GM12864 (cell line): Measurements from ENCODE around the gene MIPOL1.

Experiments
- DNase-seq: peaks from one replicate; pipeline ENCODE4 v3.0.0-alpha.2; 2011; ENCODE audit warnings: low read depth
- H3K4me3 ChIP-seq: 2 replicates; pipeline ENCODE4 v1.5.1; 2011; ENCODE audit warnings: mild to moderate bottlenecking, low read depth, low read length, control low read depth
- TF ChIP-seq, protein P1 (sequence below): IDR thresholded peaks from 2 replicates; pipeline ENCODE4 v1.5.1; 2011; ENCODE audit warnings: low read depth, mild to moderate bottlenecking, moderate library complexity, low read length, control low read depth, inconsistent platforms; ENCODE audit errors: missing control alignments

The MIPOL1 gene

DNA sequence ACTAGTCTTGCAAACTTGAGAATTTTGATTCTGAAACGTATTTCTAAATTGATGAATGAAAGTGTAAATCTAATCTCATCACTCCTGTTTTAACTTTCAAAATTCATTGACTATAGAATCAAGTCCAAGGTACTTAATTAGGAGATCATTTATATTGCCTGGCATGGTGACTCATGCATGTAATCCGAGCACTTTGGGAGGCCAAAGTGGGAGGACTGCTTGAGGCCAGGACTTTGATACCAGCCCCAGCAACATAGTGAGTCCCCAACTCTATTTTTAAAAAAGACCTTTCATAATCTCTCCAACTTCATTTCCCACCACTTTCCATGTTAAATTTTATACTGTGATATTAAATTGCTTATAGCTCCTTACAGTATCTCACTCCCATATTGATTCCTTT is 3.0 kb upstream of the MIPOL1 start:
- TF ChIP-seq, protein P1, sequence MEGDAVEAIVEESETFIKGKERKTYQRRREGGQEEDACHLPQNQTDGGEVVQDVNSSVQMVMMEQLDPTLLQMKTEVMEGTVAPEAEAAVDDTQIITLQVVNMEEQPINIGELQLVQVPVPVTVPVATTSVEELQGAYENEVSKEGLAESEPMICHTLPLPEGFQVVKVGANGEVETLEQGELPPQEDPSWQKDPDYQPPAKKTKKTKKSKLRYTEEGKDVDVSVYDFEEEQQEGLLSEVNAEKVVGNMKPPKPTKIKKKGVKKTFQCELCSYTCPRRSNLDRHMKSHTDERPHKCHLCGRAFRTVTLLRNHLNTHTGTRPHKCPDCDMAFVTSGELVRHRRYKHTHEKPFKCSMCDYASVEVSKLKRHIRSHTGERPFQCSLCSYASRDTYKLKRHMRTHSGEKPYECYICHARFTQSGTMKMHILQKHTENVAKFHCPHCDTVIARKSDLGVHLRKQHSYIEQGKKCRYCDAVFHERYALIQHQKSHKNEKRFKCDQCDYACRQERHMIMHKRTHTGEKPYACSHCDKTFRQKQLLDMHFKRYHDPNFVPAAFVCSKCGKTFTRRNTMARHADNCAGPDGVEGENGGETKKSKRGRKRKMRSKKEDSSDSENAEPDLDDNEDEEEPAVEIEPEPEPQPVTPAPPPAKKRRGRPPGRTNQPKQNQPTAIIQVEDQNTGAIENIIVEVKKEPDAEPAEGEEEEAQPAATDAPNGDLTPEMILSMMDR, result no peak
- no peak overlapping the region for H3K4me3 ChIP-seq
- no peak for DNase-seq

GRCh38 chr14:37195327-37195726 is 2.4 kb upstream of the MIPOL1 start:
- TF ChIP-seq, protein P1, result no peak

GRCh38 chr14:37196604-37197420 is 925 bp upstream of the MIPOL1 start:
- H3K4me3 ChIP-seq, result no peak overlapping the region
- no peak for DNase-seq
- TF ChIP-seq, protein P1, result no peak

More at GRCh38 chr14:37195327-37195726, 2.4 kb upstream of the MIPOL1 start:
- H3K4me3 ChIP-seq, result no peak overlapping the region
- DNase-seq, result no peak

DNA sequence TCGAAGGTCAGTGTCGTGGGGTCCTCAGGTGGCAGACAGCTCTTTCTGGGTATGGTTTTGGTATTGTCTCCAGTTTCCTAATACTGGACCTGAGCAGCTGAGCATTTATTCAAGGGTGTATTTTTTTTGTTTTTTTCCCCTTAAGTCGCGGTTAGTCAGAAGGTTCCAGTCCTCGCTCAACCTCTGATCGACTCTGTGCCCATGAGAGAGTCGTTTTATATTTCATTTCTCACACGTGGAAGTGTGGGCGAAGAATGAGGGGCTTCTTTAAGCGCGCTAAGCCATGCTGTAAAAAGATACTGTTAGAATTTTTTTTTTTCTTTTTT is 499 bp downstream of the MIPOL1 start:
- TF ChIP-seq, protein P1, result no peak
- DNase-seq, result no peak
- no peak overlapping the region for H3K4me3 ChIP-seq

DNA sequence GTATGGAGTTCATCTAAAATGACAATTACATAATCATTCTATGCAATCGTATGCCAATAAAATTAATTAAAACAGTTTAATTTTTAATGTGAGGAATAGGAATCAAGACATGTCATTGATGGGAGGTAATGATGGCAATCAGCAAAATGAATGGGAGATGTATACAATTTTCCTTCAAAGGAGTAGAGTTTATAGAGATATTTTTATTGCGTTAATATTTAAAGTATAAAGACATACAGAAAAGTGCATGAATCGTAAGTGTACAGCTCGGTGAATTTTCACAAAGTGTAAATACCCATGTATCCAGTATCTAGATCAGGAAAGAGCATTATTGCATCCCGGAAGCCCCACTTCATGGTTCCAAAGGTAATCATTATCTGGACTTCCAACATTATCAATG is 1.2 kb downstream of the MIPOL1 start:
- no peak for DNase-seq
- TF ChIP-seq, protein P1, result no peak
- H3K4me3 ChIP-seq, result no peak overlapping the region

- DNase-seq, result no peak
- TF ChIP-seq, protein P1, result no peak
- no peak overlapping the region for H3K4me3 ChIP-seq
Measured at GRCh38 chr14:37201724-37202123, 4.0 kb downstream of the MIPOL1 start.

GRCh38 chr14:37202265-37202664 is 4.5 kb downstream of the MIPOL1 start:
- DNase-seq, result no peak
- TF ChIP-seq, protein P1, result no peak
- no peak overlapping the region for H3K4me3 ChIP-seq
